Kidney (tissue), 14 donors: ENCODE measurements around the gene JARID2. TPM values are rescaled to one million over a fixed set of nuclear protein-coding genes. Genes with fewer than 3 reads are reported as not detected.

Source experiments
- DNase-seq, 5 donors: peaks; one replicate each; pipeline ENCODE4 v3.0.0-alpha.2; 2013 to 2020
- FAIRE-seq: peaks from 2 replicates; lab custom pipeline; 2012; peaks lifted over from hg19 to GRCh38; lab: Jason Lieb, UNC
- H3K27ac ChIP-seq, 2 donors: one replicate each; pipeline ENCODE4 v1.7.0; 2013; ENCODE audit warnings: low read depth in 2 of 2, low read length in 2 of 2, inconsistent platforms in 1 of 2
- H3K27me3 ChIP-seq: one replicate; pipeline ENCODE4 v1.7.1; 2013; ENCODE audit warnings: low read length, inconsistent platforms; ENCODE audit not compliant: control insufficient read depth, insufficient read depth
- H3K36me3 ChIP-seq, 3 donors: one replicate each; pipeline versions ENCODE4 v1.7.0 to v1.7.1; 2013; ENCODE audit warnings: low read length in 3 of 3, control low read depth in 1 of 3, inconsistent platforms in 1 of 3; ENCODE audit not compliant: insufficient read depth in 3 of 3, control insufficient read depth in 2 of 3
- H3K4me1 ChIP-seq, 3 donors: one replicate each; pipeline versions ENCODE4 v1.7.0 to v1.7.1; 2013; ENCODE audit warnings: low read length in 3 of 3, inconsistent platforms in 1 of 3, low read depth in 1 of 3; ENCODE audit not compliant: control insufficient read depth in 2 of 3, insufficient read depth in 2 of 3
- H3K4me3 ChIP-seq, 3 donors: one replicate each; pipeline versions ENCODE4 v1.7.0 to v1.8.1; 2013; ENCODE audit warnings: low read length in 3 of 3, control low read depth in 1 of 3, inconsistent platforms in 1 of 3
- H3K9ac ChIP-seq, 3 donors: one replicate each; pipeline versions ENCODE4 v1.7.0 to v1.7.1; 2013; ENCODE audit warnings: low read length in 3 of 3, control low read depth in 1 of 3, inconsistent platforms in 1 of 3
- H3K9me3 ChIP-seq, 3 donors: one replicate each; pipeline versions ENCODE4 v1.7.0 to v1.7.1; 2013; ENCODE audit warnings: low read length in 3 of 3, control low read depth in 1 of 3, inconsistent platforms in 1 of 3; ENCODE audit not compliant: control insufficient read depth in 2 of 3, insufficient read depth in 1 of 3
- intact Hi-C: fragments of 100-400 bp; cut with DNase I; formaldehyde crosslinking; loops from one replicate; pipeline ENCODE4 v1.11.1; 2022
- polyA plus RNA-seq: library from polyadenylated mRNA; stranded (reverse); fragments of 350-450 nt; fragmentation: Illumina TruSeq; extraction: RNeasy Lipid Tissue Mini Kit (QIAGEN cat#74804); gene quantifications from one replicate; pipeline ENCODE4 v1.2.3, GENCODE V29; 2014; ENCODE audit warnings: low read depth, low replicate concordance; ENCODE audit not compliant: insufficient read depth
- total RNA-seq: library from RNA; stranded (reverse); fragmentation: NEBNext Ultra II Directional; extraction: Animal tissue kit (Norgen Biotek cat#: 25700); gene quantifications from one replicate; pipeline ENCODE4 v1.2.1, GENCODE V29; 2021
- TF ChIP-seq, protein P1 (sequence below): IDR thresholded peaks from 3 replicates; pipeline ENCODE4 v1.5.1; 2012; ENCODE audit warnings: mild to moderate bottlenecking, moderate library complexity, borderline replicate concordance; ENCODE audit not compliant: insufficient read depth; ENCODE audit errors: extremely low read depth
- donor health status: control.
- donor health status: control.
- donor health status: control.
- donor health status: control.
- donor health status: control.
- donor health status: DM: yes; HTN: yes; CAD: no.
- donor health status: Normal renal cell carcinoma (clear cell type).

JARID2 gene
- total and polyA plus RNA-seq, 2 donors from 2014 or later: 1.8 to 12.3 TPM

DNA sequence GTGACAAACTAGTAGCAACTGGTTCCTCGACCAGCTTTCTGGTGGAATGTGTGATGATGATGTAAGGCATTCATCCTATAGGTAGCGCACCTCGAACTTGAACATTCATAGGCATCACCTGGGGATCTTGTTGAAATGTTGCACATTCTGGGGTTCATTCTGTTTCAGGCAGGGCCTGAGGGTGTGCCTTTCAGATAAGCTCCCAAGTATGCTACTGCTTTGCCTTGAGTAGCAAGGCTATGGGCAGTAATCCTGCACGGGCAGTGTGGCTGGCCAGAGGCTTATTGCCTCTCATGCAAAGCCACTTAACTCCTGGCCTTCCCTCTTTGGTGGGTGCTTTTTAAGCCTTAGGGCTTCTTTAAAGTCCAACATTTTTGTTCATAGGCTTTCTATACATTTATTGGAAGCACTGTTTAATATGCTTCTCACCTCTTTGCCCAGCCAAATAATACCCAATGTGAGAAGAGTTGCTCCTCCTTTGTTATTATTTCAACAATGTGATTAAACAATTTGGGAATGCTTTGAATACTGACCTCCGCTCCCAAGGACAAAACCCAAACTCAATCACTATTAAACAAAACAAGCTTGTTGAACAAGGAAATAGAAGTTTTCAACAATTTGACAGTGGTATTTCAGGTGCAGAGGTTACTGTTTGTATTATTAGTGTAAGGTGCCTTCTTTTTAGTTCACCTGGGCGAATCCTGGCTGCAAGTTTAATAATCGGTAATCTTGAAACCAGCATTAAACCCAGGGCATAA is 57.5 kb downstream of the JARID2 start:
- no peak overlapping the region for H3K27ac ChIP-seq

DNA sequence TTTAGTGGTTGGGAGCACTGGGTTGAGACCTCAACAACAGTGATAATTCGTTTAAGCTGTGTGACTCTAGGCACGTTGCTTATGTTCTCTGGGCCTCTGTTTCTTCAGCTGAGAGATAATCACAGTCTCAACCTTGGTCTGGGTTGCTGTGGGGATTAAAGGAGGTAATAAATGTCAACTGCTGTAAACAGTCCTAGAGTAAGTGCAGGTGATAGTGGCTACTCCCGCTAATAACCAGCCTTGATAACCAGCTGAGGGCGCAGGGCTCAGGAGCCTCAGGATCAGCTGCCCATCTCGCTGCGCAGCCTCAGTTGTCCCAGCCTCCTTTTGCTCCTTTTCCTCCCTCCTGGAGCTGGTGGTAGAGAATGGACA is 58.0 kb downstream of the JARID2 start:
- H3K4me1 ChIP-seq: peaks cover 2 to 25% (median 4%) of the 10 kb centered on the region in 3 donors
- H3K36me3 ChIP-seq: no peaks in the 10 kb centered on the region
- no peaks in the 10 kb centered on the region for H3K9me3 ChIP-seq
- no peak overlapping the region for H3K9ac ChIP-seq
- DNase-seq: no peak
- no peak overlapping the region for H3K4me3 ChIP-seq
- H3K27ac ChIP-seq: no peak overlapping the region
- TF ChIP-seq, protein P1, sequence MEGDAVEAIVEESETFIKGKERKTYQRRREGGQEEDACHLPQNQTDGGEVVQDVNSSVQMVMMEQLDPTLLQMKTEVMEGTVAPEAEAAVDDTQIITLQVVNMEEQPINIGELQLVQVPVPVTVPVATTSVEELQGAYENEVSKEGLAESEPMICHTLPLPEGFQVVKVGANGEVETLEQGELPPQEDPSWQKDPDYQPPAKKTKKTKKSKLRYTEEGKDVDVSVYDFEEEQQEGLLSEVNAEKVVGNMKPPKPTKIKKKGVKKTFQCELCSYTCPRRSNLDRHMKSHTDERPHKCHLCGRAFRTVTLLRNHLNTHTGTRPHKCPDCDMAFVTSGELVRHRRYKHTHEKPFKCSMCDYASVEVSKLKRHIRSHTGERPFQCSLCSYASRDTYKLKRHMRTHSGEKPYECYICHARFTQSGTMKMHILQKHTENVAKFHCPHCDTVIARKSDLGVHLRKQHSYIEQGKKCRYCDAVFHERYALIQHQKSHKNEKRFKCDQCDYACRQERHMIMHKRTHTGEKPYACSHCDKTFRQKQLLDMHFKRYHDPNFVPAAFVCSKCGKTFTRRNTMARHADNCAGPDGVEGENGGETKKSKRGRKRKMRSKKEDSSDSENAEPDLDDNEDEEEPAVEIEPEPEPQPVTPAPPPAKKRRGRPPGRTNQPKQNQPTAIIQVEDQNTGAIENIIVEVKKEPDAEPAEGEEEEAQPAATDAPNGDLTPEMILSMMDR: no peak
- intact Hi-C loops: no loop called here
- FAIRE-seq: no peak
- no peaks in the 10 kb centered on the region for H3K27me3 ChIP-seq

More for the DNA sequence above, 57.5 kb downstream of the JARID2 start:
- DNase-seq: no peak
- Histone ChIP-seq H3K9ac (no peak overlapping the region), H3K4me3 (no peak overlapping the region), H3K4me1 (peaks cover 2 to 20% (median 4%) of the 10 kb centered on the region in 3 donors), H3K9me3 (no peaks in the 10 kb centered on the region), H3K27me3 (no peaks in the 10 kb centered on the region), H3K36me3 (no peaks in the 10 kb centered on the region)
- intact Hi-C loops: no loop called here
- TF ChIP-seq, protein P1: no peak
- no peak for FAIRE-seq

DNA sequence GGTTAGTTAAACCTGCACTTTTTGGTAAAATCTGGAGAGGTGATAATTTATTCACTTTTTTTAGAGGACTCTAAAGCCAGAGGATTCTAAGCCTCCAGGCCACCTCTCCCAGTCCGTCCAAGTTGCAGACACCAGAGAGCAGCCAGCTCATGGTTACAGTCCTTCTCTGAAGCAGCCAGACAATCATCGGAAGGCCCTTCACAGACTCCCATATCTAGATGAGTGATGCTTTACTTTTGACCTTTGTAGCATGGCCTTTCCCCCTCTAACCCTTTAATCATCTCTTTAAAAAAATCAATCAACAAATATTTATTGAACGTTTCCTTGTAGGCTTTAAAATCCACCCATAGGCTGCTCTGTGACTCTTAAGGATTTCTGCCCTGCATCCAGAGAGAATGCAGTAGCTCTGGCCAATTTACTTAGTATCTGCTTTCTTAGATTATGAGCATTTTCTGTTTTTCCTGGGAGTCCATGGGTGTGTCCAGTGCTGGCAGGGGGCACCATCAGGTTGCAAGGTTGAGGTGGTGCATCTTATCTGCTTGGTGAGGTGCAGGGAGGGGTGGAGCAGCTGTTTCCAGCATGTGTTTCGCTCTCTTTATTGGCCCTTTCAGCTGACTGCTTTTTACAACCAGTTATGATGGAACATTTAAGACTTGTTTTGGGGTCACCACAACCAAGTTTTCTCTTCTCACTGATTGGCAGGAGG is 58.6 kb downstream of the JARID2 start:
- Histone ChIP-seq H3K27ac (no peak overlapping the region), H3K36me3 (no peaks in the 10 kb centered on the region), H3K9ac (no peak overlapping the region), H3K4me3 (no peak overlapping the region), H3K4me1 (peaks cover 2 to 27% (median 4%) of the 10 kb centered on the region in 3 donors), H3K27me3 (no peaks in the 10 kb centered on the region), H3K9me3 (no peaks in the 10 kb centered on the region)
- intact Hi-C loops: no loop called here
- TF ChIP-seq, protein P1: no peak
- no peak for FAIRE-seq
- DNase-seq: no peak
